ENCODE measurements around the gene SAMD4A. TPM values are rescaled to one million over a fixed set of nuclear protein-coding genes. Genes with fewer than 3 reads are reported as not detected.

The SAMD4A gene
- polyA plus RNA-seq, 2 of the 4 experiments (the other 2 are of a cell fraction), result 3.9 to 5.4 TPM

GRCh38 chr14:54737132-54737711 lies 170.3 kb downstream of the SAMD4A start:
- ATAC-seq (no peak), DNase-seq (ENCODE audit: low read depth in 1 of 2, low spot score in 1 of 2) (no peak), FAIRE-seq (no peak)
- H3K4me3 ChIP-seq, result no peak overlapping the region
- no peaks in the 10 kb centered on the region for H3K9me3 ChIP-seq
- ChIA-PET POLR2A (no interaction called here), CTCF (no interaction called here)
- TF ChIP-seq RFX5 (IDR thresholded peaks at IDR 0.05), result no peak
- TF ChIP-seq JUNB (IDR thresholded peaks at IDR 0.05), result no peak
- TF ChIP-seq HES2 (IDR thresholded peaks at IDR 0.05), result no peak
- TF ChIP-seq CHD2 (IDR thresholded peaks at IDR 0.05; ENCODE audit: low read length, partially characterized antibody), result no peak
- TF ChIP-seq FOXS1 (CRISPR knock-in tag; IDR thresholded peaks at IDR 0.05), result no peak
- no peak for TF ChIP-seq ATOH8 (CRISPR knock-in tag; IDR thresholded peaks at IDR 0.05; ENCODE audit: low read depth)
- TF ChIP-seq EHF (CRISPR knock-in tag; IDR thresholded peaks at IDR 0.05), result no peak
- no peak overlapping the region for H3K4me2 ChIP-seq
- 90% methylated on average over 5 of the region's 5 CpGs for WGBS (ENCODE audit: missing lambda C conversion rate)
- H3K27ac ChIP-seq, result no peak overlapping the region
- peaks cover 7% of the 10 kb centered on the region for H3K4me1 ChIP-seq

GRCh38 chr14:54738009-54738408 lies 171.1 kb downstream of the SAMD4A start:
- DNase-seq (ENCODE audit: low read depth in 1 of 2, low spot score in 1 of 2) (no peak), ATAC-seq (no peak), FAIRE-seq (no peak)
- Histone ChIP-seq H3K27ac (no peak overlapping the region), H3K4me3 (no peak overlapping the region), H3K4me2 (no peak overlapping the region), H3K4me1 (peaks cover 7% of the 10 kb centered on the region), H3K9me3 (no peaks in the 10 kb centered on the region)
- no peak for TF ChIP-seq HMGXB4 (CRISPR knock-in tag; IDR thresholded peaks at IDR 0.05; ENCODE audit: borderline replicate concordance)
- TF ChIP-seq HEYL (CRISPR knock-in tag; IDR thresholded peaks at IDR 0.05), result no peak
- no peak for TF ChIP-seq HDAC2 (IDR thresholded peaks at IDR 0.05)
- TF ChIP-seq MYC (IDR thresholded peaks at IDR 0.05; ENCODE audit: borderline replicate concordance, low read length), result no peak
- no peak for TF ChIP-seq USF2 (IDR thresholded peaks at IDR 0.05)
- no peak for TF ChIP-seq FOSB (CRISPR knock-in tag; IDR thresholded peaks at IDR 0.05)
- no peak for TF ChIP-seq HOXB5 (CRISPR knock-in tag; IDR thresholded peaks at IDR 0.05)
- POLR2A ChIA-PET, result no interaction called here
- CTCF ChIA-PET, result interaction anchor here (0.6 kb wide), 1 partner anchor 27 kb away, joined by 3 read pairs; no protein-coding TSS in a partner anchor
- 94% methylated on average over 4 of the region's 4 CpGs for WGBS (ENCODE audit: missing lambda C conversion rate)

- Histone ChIP-seq H3K4me3 (no peak overlapping the region), H3K4me2 (no peak overlapping the region), H3K9me3 (no peaks in the 10 kb centered on the region), H3K27ac (no peak overlapping the region), H3K4me1 (peaks cover 7% of the 10 kb centered on the region)
- POLR2A ChIA-PET, result no interaction called here
- DNase-seq (ENCODE audit: low read depth in 1 of 2, low spot score in 1 of 2), result no peak
- TF ChIP-seq NPAS2 (CRISPR knock-in tag; IDR thresholded peaks at IDR 0.05; ENCODE audit: borderline replicate concordance) (no peak), PHF8 (IDR thresholded peaks at IDR 0.05; ENCODE audit: borderline replicate concordance, low read depth) (no peak), CBX2 (IDR thresholded peaks at IDR 0.05; ENCODE audit: borderline replicate concordance, low read depth) (no peak), CHD4 (IDR thresholded peaks at IDR 0.05; ENCODE audit: borderline replicate concordance) (no peak), RNF2 (IDR thresholded peaks at IDR 0.05; ENCODE audit: borderline replicate concordance, low read depth) (no peak), BHLHE40 (IDR thresholded peaks at IDR 0.05; ENCODE audit: low read depth, low read length) (no peak)
- FAIRE-seq, result no peak
- 76% methylated on average over 7 of the region's 7 CpGs for WGBS (ENCODE audit: missing lambda C conversion rate)
- no peak for ATAC-seq
- CTCF ChIA-PET, result no interaction called here
Observed at GRCh38 chr14:54739514-54739913, 172.6 kb downstream of the SAMD4A start.

All from A549 (cell line).